HEK293 (cell line): ENCODE data around the gene MYO3A.

ENCODE experiments used
- GFI1B ChIP-seq: fragments of 450-650 bp; formaldehyde crosslinking; IDR thresholded peaks from 2 replicates; pipeline ENCODE4 v1.5.1; 2016; ENCODE audit warnings: missing biosample characterization, missing genetic modification characterization
- KLF16 ChIP-seq: fragments of 450-650 bp; formaldehyde crosslinking; IDR thresholded peaks from 2 replicates; pipeline ENCODE4 v1.5.1; 2017; ENCODE audit warnings: missing biosample characterization, missing genetic modification characterization
- SP2 ChIP-seq: fragments of 450-650 bp; formaldehyde crosslinking; IDR thresholded peaks from 2 replicates; pipeline ENCODE4 v1.5.1; 2016; ENCODE audit warnings: missing biosample characterization, missing genetic modification characterization
- YY1 ChIP-seq: fragments of 450-650 bp; formaldehyde crosslinking; IDR thresholded peaks from 2 replicates; pipeline ENCODE4 v1.5.1; 2018; ENCODE audit warnings: missing biosample characterization, missing genetic modification characterization
- YY2 ChIP-seq: fragments of 450-650 bp; formaldehyde crosslinking; IDR thresholded peaks from 2 replicates; pipeline ENCODE4 v1.5.1; 2016; ENCODE audit warnings: missing biosample characterization, missing genetic modification characterization
- ZBTB7A ChIP-seq: fragments of 450-650 bp; formaldehyde crosslinking; IDR thresholded peaks from 2 replicates; pipeline ENCODE4 v1.5.1; 2016; ENCODE audit warnings: low read depth, missing biosample characterization, missing genetic modification characterization
- ZFP41 ChIP-seq: fragments of 450-650 bp; formaldehyde crosslinking; IDR thresholded peaks from 2 replicates; pipeline ENCODE4 v1.5.1; 2016; ENCODE audit warnings: missing biosample characterization, missing genetic modification characterization, borderline replicate concordance
- ZNF174 ChIP-seq: fragments of 450-650 bp; formaldehyde crosslinking; IDR thresholded peaks from 2 replicates; pipeline ENCODE4 v1.5.0; 2017; ENCODE audit warnings: missing biosample characterization, mild to moderate bottlenecking, missing genetic modification characterization
- ZNF354C ChIP-seq: fragments of 450-650 bp; formaldehyde crosslinking; IDR thresholded peaks from 2 replicates; pipeline ENCODE4 v1.5.1; 2016; ENCODE audit warnings: missing biosample characterization, missing genetic modification characterization, low read depth, borderline replicate concordance
- ZNF37A ChIP-seq: fragments of 450-650 bp; IDR thresholded peaks from 2 replicates; pipeline ENCODE4 v1.5.1; 2018; ENCODE audit warnings: missing biosample characterization, missing genetic modification characterization
- ZNF514 ChIP-seq: fragments of 450-650 bp; formaldehyde crosslinking; IDR thresholded peaks from 2 replicates; pipeline ENCODE4 v1.5.1; 2016; ENCODE audit warnings: missing biosample characterization, missing genetic modification characterization
- ZNF530 ChIP-seq: fragments of 450-650 bp; formaldehyde crosslinking; IDR thresholded peaks from 2 replicates; pipeline ENCODE4 v1.5.1; 2016; ENCODE audit warnings: low read depth, missing biosample characterization, missing genetic modification characterization
- ZNF555 ChIP-seq: fragments of 450-650 bp; formaldehyde crosslinking; conservative IDR thresholded peaks from 2 replicates; pipeline ENCODE4 v1.5.1; 2017; ENCODE audit warnings: missing biosample characterization, mild to moderate bottlenecking, missing genetic modification characterization, inconsistent platforms
- ZNF560 ChIP-seq: fragments of 450-650 bp; formaldehyde crosslinking; IDR thresholded peaks from 2 replicates; pipeline ENCODE4 v1.5.1; 2017; ENCODE audit warnings: missing biosample characterization, missing genetic modification characterization, borderline replicate concordance
- ZNF571 ChIP-seq: fragments of 450-650 bp; formaldehyde crosslinking; IDR thresholded peaks from 2 replicates; pipeline ENCODE4 v1.5.0; 2017; ENCODE audit warnings: missing biosample characterization, missing genetic modification characterization
- ZNF621 ChIP-seq: fragments of 450-650 bp; formaldehyde crosslinking; IDR thresholded peaks from 2 replicates; pipeline ENCODE4 v1.5.1; 2017; ENCODE audit warnings: missing biosample characterization, missing genetic modification characterization
- ZNF624 ChIP-seq: fragments of 450-650 bp; formaldehyde crosslinking; IDR thresholded peaks from 2 replicates; pipeline ENCODE4 v1.5.1; 2017; ENCODE audit warnings: missing biosample characterization, missing genetic modification characterization
- ZNF654 ChIP-seq: fragments of 450-650 bp; formaldehyde crosslinking; IDR thresholded peaks from 2 replicates; pipeline ENCODE4 v1.5.1; 2016; ENCODE audit warnings: low read depth, missing biosample characterization, missing genetic modification characterization
- ZNF777 ChIP-seq: fragments of 450-650 bp; formaldehyde crosslinking; IDR thresholded peaks from 2 replicates; pipeline ENCODE4 v1.5.1; 2017; ENCODE audit warnings: missing biosample characterization, missing genetic modification characterization, borderline replicate concordance
- TF ChIP-seq, protein P1 (sequence below): fragments of 450-650 bp; formaldehyde crosslinking; IDR thresholded peaks from 2 replicates; pipeline ENCODE4 v1.5.1; 2016; ENCODE audit warnings: missing biosample characterization, missing genetic modification characterization, borderline replicate concordance
- TF ChIP-seq, protein P2 (sequence below): fragments of 450-650 bp; formaldehyde crosslinking; IDR thresholded peaks from 2 replicates; pipeline ENCODE4 v1.5.1; 2016; ENCODE audit warnings: missing biosample characterization, missing genetic modification characterization
- TF ChIP-seq, protein P3 (sequence below): fragments of 450-650 bp; formaldehyde crosslinking; IDR thresholded peaks from 2 replicates; pipeline ENCODE4 v1.5.1; 2017; ENCODE audit warnings: missing biosample characterization, mild to moderate bottlenecking, missing genetic modification characterization, moderate library complexity
- TF ChIP-seq, protein P4 (sequence below): fragments of 450-650 bp; formaldehyde crosslinking; IDR thresholded peaks from 2 replicates; pipeline ENCODE4 v1.5.1; 2016; ENCODE audit warnings: missing biosample characterization, missing genetic modification characterization, low read depth
- TF ChIP-seq, protein P5 (sequence below): fragments of 450-650 bp; formaldehyde crosslinking; IDR thresholded peaks from 2 replicates; pipeline ENCODE4 v1.5.1; 2017; ENCODE audit warnings: missing biosample characterization, missing genetic modification characterization
- TF ChIP-seq, protein P6 (sequence below): fragments of 450-650 bp; formaldehyde crosslinking; IDR thresholded peaks from 2 replicates; pipeline ENCODE4 v1.5.1; 2016; ENCODE audit warnings: missing biosample characterization, missing genetic modification characterization

Gene MYO3A

DNA sequence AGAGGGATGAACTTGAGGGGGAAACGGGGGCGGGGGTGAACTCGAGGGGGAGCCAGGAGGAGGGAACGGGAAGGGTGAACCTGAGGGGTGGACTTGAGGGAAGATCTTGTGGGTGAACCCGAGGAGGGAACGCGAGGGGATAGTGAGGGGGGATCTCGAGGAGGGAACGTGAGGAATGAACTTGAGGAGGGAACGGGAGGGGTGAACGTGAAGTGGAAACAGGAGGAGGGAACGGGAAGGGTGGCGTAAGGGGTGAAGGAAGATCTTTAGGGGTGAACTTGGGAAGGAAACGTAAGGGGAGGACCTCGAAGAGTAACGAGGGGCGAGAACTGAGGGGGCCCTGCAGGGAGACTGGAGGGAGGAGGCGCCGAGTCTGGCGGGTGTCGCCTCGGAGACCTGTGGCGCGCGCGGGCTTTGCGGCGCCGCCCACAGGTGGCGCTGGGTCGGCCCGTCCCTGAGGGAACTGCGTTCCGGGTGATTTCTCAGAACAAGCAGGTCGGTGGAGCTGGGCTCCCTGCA is 651 bp downstream of the MYO3A start (continued):
- TF ChIP-seq ZNF555 (tag by site-specific recombination): no peak
- TF ChIP-seq ZFP41 (tag by site-specific recombination): no peak
- TF ChIP-seq, protein P1, sequence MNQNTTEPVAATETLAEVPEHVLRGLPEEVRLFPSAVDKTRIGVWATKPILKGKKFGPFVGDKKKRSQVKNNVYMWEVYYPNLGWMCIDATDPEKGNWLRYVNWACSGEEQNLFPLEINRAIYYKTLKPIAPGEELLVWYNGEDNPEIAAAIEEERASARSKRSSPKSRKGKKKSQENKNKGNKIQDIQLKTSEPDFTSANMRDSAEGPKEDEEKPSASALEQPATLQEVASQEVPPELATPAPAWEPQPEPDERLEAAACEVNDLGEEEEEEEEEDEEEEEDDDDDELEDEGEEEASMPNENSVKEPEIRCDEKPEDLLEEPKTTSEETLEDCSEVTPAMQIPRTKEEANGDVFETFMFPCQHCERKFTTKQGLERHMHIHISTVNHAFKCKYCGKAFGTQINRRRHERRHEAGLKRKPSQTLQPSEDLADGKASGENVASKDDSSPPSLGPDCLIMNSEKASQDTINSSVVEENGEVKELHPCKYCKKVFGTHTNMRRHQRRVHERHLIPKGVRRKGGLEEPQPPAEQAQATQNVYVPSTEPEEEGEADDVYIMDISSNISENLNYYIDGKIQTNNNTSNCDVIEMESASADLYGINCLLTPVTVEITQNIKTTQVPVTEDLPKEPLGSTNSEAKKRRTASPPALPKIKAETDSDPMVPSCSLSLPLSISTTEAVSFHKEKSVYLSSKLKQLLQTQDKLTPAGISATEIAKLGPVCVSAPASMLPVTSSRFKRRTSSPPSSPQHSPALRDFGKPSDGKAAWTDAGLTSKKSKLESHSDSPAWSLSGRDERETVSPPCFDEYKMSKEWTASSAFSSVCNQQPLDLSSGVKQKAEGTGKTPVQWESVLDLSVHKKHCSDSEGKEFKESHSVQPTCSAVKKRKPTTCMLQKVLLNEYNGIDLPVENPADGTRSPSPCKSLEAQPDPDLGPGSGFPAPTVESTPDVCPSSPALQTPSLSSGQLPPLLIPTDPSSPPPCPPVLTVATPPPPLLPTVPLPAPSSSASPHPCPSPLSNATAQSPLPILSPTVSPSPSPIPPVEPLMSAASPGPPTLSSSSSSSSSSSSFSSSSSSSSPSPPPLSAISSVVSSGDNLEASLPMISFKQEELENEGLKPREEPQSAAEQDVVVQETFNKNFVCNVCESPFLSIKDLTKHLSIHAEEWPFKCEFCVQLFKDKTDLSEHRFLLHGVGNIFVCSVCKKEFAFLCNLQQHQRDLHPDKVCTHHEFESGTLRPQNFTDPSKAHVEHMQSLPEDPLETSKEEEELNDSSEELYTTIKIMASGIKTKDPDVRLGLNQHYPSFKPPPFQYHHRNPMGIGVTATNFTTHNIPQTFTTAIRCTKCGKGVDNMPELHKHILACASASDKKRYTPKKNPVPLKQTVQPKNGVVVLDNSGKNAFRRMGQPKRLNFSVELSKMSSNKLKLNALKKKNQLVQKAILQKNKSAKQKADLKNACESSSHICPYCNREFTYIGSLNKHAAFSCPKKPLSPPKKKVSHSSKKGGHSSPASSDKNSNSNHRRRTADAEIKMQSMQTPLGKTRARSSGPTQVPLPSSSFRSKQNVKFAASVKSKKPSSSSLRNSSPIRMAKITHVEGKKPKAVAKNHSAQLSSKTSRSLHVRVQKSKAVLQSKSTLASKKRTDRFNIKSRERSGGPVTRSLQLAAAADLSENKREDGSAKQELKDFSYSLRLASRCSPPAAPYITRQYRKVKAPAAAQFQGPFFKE (tag by site-specific recombination): no peak
- no peak for TF ChIP-seq YY1 (tag by site-specific recombination)
- no peak for TF ChIP-seq ZNF654
- no peak for TF ChIP-seq ZNF37A (tag by site-specific recombination)
- no peak for TF ChIP-seq GFI1B (tag by site-specific recombination)
- TF ChIP-seq, protein P2, sequence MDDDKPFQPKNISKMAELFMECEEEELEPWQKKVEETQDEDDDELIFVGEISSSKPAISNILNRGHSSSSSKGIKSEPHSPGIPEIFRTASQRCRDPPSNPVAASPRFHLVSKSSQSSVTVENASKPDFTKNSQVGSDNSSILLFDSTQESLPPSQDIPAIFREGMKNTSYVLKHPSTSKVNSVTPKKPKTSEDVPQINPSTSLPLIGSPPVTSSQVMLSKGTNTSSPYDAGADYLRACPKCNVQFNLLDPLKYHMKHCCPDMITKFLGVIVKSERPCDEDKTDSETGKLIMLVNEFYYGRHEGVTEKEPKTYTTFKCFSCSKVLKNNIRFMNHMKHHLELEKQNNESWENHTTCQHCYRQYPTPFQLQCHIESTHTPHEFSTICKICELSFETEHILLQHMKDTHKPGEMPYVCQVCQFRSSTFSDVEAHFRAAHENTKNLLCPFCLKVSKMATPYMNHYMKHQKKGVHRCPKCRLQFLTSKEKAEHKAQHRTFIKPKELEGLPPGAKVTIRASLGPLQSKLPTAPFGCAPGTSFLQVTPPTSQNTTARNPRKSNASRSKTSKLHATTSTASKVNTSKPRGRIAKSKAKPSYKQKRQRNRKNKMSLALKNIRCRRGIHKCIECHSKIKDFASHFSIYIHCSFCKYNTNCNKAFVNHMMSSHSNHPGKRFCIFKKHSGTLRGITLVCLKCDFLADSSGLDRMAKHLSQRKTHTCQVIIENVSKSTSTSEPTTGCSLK (tag by site-specific recombination): no peak
- peak; percentile 95 for TF ChIP-seq KLF16 (tag by site-specific recombination)
- TF ChIP-seq ZNF174 (tag by site-specific recombination): no peak
- no peak for TF ChIP-seq ZNF621 (tag by site-specific recombination)
- TF ChIP-seq ZNF354C (tag by site-specific recombination): no peak
- TF ChIP-seq, protein P3, sequence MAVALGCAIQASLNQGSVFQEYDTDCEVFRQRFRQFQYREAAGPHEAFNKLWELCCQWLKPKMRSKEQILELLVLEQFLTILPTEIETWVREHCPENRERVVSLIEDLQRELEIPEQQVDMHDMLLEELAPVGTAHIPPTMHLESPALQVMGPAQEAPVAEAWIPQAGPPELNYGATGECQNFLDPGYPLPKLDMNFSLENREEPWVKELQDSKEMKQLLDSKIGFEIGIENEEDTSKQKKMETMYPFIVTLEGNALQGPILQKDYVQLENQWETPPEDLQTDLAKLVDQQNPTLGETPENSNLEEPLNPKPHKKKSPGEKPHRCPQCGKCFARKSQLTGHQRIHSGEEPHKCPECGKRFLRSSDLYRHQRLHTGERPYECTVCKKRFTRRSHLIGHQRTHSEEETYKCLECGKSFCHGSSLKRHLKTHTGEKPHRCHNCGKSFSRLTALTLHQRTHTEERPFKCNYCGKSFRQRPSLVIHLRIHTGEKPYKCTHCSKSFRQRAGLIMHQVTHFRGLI (tag by site-specific recombination): no peak; the same call in 1 of the 2 replicates
- TF ChIP-seq, protein P4, sequence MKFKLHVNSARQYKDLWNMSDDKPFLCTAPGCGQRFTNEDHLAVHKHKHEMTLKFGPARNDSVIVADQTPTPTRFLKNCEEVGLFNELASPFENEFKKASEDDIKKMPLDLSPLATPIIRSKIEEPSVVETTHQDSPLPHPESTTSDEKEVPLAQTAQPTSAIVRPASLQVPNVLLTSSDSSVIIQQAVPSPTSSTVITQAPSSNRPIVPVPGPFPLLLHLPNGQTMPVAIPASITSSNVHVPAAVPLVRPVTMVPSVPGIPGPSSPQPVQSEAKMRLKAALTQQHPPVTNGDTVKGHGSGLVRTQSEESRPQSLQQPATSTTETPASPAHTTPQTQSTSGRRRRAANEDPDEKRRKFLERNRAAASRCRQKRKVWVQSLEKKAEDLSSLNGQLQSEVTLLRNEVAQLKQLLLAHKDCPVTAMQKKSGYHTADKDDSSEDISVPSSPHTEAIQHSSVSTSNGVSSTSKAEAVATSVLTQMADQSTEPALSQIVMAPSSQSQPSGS (tag by site-specific recombination): no peak
- TF ChIP-seq ZNF777: no peak
- 0 out of 2 replicates have a peak, but pooled peaks have one; percentile 64 for TF ChIP-seq ZNF624 (tag by site-specific recombination)
- TF ChIP-seq, protein P5, sequence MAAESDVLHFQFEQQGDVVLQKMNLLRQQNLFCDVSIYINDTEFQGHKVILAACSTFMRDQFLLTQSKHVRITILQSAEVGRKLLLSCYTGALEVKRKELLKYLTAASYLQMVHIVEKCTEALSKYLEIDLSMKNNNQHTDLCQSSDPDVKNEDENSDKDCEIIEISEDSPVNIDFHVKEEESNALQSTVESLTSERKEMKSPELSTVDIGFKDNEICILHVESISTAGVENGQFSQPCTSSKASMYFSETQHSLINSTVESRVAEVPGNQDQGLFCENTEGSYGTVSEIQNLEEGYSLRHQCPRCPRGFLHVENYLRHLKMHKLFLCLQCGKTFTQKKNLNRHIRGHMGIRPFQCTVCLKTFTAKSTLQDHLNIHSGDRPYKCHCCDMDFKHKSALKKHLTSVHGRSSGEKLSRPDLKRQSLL (tag by site-specific recombination): no peak; the same call in 1 of the 2 replicates
- no peak for TF ChIP-seq ZNF530 (tag by site-specific recombination)
- TF ChIP-seq ZNF514 (tag by site-specific recombination): no peak
- TF ChIP-seq ZNF571 (tag by site-specific recombination): no peak
- TF ChIP-seq YY2 (tag by site-specific recombination): no peak
- TF ChIP-seq ZBTB7A (tag by site-specific recombination): peak; percentile 99
- peak; percentile 79 for TF ChIP-seq SP2 (tag by site-specific recombination)
- TF ChIP-seq, protein P6, sequence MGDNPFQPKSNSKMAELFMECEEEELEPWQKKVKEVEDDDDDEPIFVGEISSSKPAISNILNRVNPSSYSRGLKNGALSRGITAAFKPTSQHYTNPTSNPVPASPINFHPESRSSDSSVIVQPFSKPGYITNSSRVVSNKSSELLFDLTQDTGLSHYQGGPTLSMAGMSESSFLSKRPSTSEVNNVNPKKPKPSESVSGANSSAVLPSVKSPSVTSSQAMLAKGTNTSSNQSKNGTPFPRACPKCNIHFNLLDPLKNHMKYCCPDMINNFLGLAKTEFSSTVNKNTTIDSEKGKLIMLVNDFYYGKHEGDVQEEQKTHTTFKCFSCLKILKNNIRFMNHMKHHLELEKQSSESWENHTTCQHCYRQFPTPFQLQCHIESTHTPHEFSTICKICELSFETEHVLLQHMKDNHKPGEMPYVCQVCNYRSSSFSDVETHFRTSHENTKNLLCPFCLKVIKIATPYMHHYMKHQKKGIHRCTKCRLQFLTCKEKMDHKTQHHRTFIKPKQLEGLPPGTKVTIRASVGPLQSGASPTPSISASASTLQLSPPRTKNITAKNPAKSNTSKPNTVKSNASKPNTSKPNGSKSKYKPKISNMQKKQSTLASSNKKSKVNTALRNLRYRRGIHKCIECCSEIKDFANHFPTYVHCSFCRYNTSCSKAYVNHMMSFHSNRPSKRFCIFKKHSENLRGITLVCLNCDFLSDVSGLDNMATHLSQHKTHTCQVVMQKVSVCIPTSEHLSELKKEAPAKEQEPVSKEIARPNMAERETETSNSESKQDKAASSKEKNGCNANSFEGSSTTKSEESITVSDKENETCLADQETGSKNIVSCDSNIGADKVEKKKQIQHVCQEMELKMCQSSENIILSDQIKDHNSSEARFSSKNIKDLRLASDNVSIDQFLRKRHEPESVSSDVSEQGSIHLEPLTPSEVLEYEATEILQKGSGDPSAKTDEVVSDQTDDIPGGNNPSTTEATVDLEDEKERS (tag by site-specific recombination): no peak
- TF ChIP-seq ZNF560 (tag by site-specific recombination): no peak
